Esophagus squamous epithelium (tissue), 5 donors: ENCODE results near the gene ANKRD34A. TPM values are rescaled to one million over a fixed set of nuclear protein-coding genes. Genes with fewer than 3 reads are reported as not detected.
A peak's percentile ranks its signal among the peaks of the same experiment; 100 is the strongest.

Experiments used
- DNase-seq: peaks from one replicate; lab custom pipeline; 2025; lab: John Stamatoyannopoulos, UW
- H3K27ac ChIP-seq, 4 donors: fragments of 200-600 bp; sonication (generic); one replicate each; pipeline ENCODE4 v1.5.1; 2016 to 2019; ENCODE audit warnings: mild to moderate bottlenecking in 1 of 4
- H3K27me3 ChIP-seq, 4 donors: fragments of 200-600 bp; sonication (generic); 1 replicate in 3 of 4; 2 replicates in 1 of 4; pipeline versions ENCODE4 v1.5.1 to v1.6.0; 2017 to 2021; ENCODE audit warnings: antibody characterized with exemption in 1 of 4
- H3K36me3 ChIP-seq, 3 donors: fragments of 200-600 bp; sonication (generic); one replicate each; pipeline ENCODE4 v1.5.1; 2016 to 2019
- H3K4me1 ChIP-seq, 3 donors: fragments of 200-600 bp; sonication (generic); one replicate each; pipeline ENCODE4 v1.5.1; 2017 to 2019
- H3K4me3 ChIP-seq, 4 donors: fragments of 200-600 bp; sonication (generic); 1 replicate in 3 of 4; 2 replicates in 1 of 4; pipeline ENCODE4 v1.5.1; 2016 to 2019; ENCODE audit warnings: mild to moderate bottlenecking in 2 of 4, moderate library complexity in 1 of 4
- H3K9me3 ChIP-seq, 3 donors: fragments of 200-600 bp; sonication (generic); one replicate each; pipeline ENCODE4 v1.5.1; 2016 to 2019
- POLR2A ChIP-seq, 4 donors: fragments of 450-650 bp; IDR thresholded peaks; one replicate each; pipeline ENCODE4 v1.6.1; 2017; ENCODE audit warnings: antibody characterized with exemption in 4 of 4, mild to moderate bottlenecking in 4 of 4, moderate library complexity in 3 of 4
- WGBS, 2 donors: methylation state at CpG; one replicate each; pipeline ENCODE4 v1.1.5; 2018; 5-methylcytosine and 5-hydroxymethylcytosine counted together
- intact Hi-C: fragments of 100-400 bp; cut with DNase I; formaldehyde crosslinking; loops from one replicate; pipeline ENCODE4 v1.15.0; 2022
- total RNA-seq, 4 donors: library from RNA; depleted of rRNA; stranded (reverse); fragments of >200 nt; gene quantifications; one replicate each; pipeline ENCODE4 v1.1.0, GENCODE V29; 2016
- TF ChIP-seq, protein P1 (sequence below), 6 experiments: fragments of 450-650 bp in 4 of 6; fragments of 200-600 bp in 2 of 6; sonication (generic) in 2 of 6; IDR thresholded peaks; one replicate each; pipeline ENCODE4 v1.5.1; 2016 to 2019; ENCODE audit warnings: antibody characterized with exemption in 6 of 6, mild to moderate bottlenecking in 4 of 6, moderate library complexity in 4 of 6
- donor health status: DM: yes; HTN: yes; CAD: no.

The ANKRD34A gene
- total RNA-seq, result under 1 TPM; 0.04 to 0.67 (median 0.30) TPM

DNA sequence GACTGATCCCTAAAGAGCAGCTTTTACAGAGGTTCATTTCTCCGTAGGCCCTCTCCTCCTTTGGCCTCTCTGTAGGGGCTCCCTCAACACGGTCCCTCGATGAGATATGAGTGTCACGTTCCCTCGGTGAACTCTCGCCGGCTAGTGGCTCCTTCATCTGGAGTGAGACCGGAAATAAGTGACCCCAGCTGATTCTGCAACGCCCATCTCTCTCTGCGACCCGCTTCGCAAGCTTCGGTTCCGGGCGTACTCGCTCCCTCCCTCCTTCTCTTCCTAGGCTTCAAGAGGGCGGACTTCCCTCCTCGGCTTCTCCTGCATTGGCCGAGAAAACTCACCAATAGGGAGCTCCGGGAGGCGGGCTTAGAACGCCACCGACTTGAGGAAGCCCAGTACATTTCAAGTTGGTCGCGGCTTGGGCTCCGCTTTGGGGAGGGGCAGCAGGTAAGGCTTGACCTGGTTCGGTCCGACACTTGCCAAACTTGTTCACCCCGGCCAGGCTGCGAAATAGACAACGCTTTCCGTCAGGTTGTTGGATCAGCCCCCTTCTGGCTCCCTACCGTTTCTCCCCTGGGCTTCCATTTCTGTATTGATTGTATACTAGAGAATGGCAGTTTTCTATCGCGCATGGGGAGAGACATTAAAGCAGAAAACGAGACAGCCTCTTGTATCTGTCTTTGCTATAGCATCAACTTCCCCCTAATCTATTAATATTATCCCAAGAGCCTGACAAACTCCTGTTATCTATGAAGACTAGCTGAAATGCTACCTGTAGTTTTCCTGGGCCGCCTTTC lies at the start of gene ANKRD34A, which contains the start of gene POLR3GL:
Gene ANKRD34A (minus strand): TSS at position 248 of the 791 bp plus-strand sequence. CDS start 2,816 bp downstream, outside the sequence.
Gene POLR3GL (plus strand): TSS at position 363 of the 791 bp plus-strand sequence. CDS start 10,176 bp downstream, outside the sequence.
- TF ChIP-seq POLR2A (IDR thresholded peaks at IDR 0.05), result peak in 3 of 4 donors; percentile 87 to 98 (median 92)
- TF ChIP-seq, protein P1, sequence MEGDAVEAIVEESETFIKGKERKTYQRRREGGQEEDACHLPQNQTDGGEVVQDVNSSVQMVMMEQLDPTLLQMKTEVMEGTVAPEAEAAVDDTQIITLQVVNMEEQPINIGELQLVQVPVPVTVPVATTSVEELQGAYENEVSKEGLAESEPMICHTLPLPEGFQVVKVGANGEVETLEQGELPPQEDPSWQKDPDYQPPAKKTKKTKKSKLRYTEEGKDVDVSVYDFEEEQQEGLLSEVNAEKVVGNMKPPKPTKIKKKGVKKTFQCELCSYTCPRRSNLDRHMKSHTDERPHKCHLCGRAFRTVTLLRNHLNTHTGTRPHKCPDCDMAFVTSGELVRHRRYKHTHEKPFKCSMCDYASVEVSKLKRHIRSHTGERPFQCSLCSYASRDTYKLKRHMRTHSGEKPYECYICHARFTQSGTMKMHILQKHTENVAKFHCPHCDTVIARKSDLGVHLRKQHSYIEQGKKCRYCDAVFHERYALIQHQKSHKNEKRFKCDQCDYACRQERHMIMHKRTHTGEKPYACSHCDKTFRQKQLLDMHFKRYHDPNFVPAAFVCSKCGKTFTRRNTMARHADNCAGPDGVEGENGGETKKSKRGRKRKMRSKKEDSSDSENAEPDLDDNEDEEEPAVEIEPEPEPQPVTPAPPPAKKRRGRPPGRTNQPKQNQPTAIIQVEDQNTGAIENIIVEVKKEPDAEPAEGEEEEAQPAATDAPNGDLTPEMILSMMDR (IDR thresholded peaks at IDR 0.05), result no peak
- intact Hi-C loops, result loop anchor here (5.0 kb wide), 1 partner anchor 47 kb away; the partner anchor contains the start of gene PEX11B
- peak; percentile 80 for DNase-seq
- WGBS, 2 donors, result 2% methylated on average over 26 to 29 of the region's 37 CpGs
- Histone ChIP-seq H3K4me3 (peak within 1 kb of the TSS; percentile 51 to 78 (median 65)), H3K4me1 (peaks cover 30 to 65% (median 34%) of the 10 kb centered on the region in 3 donors), H3K27me3 (peaks cover 0 to 10% (median 0%) of the 10 kb centered on the region in 4 donors), H3K9me3 (no peaks in the 10 kb centered on the region), H3K36me3 (no peaks in the 10 kb centered on the region), H3K27ac (peak within 1 kb of the TSS; percentile 86 to 96 (median 90))

DNA sequence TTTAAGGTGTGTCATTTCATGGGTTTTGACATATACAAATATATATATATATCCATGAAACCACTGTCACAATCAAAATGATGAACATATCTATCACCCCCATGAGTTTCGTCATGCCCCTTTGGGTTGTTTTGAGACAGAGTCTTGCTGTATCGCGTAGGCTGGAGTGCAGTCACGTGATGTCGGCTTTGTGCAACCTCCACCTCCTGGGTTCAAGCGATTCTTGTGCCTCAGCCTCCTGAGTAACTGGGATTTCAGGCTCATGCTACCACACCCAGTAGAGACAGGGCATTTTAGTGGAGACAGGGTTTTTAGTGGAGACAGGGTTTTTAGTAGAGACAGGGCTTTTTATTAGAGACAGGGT lies 49.2 kb upstream of the ANKRD34A start:
- Histone ChIP-seq H3K4me1 (peaks cover 0 to 24% (median 7%) of the 10 kb centered on the region in 3 donors), H3K9me3 (no peaks in the 10 kb centered on the region), H3K4me3 (no peak overlapping the region), H3K36me3 (no peaks in the 10 kb centered on the region), H3K27me3 (peaks cover 0 to 13% (median 0%) of the 10 kb centered on the region in 4 donors), H3K27ac (no peak overlapping the region)
- TF ChIP-seq, protein P1 (IDR thresholded peaks at IDR 0.05), result no peak
- no peak for TF ChIP-seq POLR2A (IDR thresholded peaks at IDR 0.05)
- no peak for DNase-seq
- intact Hi-C loops, result loop anchor here (5.0 kb wide), 1 partner anchor 166 kb away; the partner anchor contains the start of gene NUDT17
- 43 to 70% methylated on average over 1 to 5 of the region's 6 CpGs for WGBS, 2 donors

DNA sequence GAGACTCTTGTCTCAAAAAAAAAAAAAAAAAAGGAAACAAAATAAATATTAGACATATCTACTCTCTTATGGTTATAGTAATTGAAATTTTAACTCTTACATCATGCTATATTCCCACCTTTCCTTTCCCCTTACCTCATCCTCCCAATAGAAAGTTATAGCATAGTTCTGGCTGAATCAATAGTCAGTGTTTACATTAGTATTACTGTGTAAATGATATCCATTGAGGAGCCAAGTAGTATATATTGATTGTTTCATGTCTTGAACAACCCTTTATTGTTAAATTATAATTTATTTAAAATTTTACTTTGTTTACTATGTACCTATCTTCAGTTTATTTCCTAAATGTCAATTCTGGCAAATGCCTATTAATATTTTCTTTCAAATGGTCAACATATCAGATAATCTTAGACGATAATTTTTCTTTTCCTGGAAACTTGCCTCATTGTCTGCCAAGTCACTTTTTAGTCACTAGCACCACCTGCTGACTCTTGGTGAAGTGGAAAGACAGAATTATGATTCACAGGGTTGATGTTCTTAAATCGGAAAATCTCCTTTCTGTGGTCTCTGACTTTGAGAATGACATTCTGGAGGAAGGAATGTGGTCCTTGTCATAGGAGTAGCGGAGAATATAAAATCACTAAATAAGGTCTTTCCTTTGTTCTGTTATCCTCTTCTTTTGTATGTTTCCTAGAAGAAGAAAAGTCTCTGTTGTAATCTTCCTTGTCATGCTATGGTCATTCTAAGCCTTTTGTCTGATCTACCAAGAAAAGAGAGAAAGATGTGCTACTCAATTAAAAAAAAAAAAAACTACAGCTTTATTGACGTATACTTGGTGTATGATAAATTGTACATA lies 48.6 kb upstream of the ANKRD34A start:
- intact Hi-C loops, result loop anchor here (5.0 kb wide), 1 partner anchor 166 kb away; the partner anchor contains the start of gene NUDT17
- DNase-seq, result no peak
- Histone ChIP-seq H3K27me3 (peaks cover 0 to 7% (median 0%) of the 10 kb centered on the region in 4 donors), H3K4me3 (no peak overlapping the region), H3K9me3 (no peaks in the 10 kb centered on the region), H3K27ac (no peak overlapping the region), H3K4me1 (peaks cover 0 to 27% (median 7%) of the 10 kb centered on the region in 3 donors), H3K36me3 (no peaks in the 10 kb centered on the region)
- 1 to 9% methylated on average over 4 of the region's 4 CpGs for WGBS, 2 donors
- no peak for TF ChIP-seq POLR2A (IDR thresholded peaks at IDR 0.05)
- TF ChIP-seq, protein P1 (IDR thresholded peaks at IDR 0.05), result peak; percentile 46 to 82 (median 65)

DNA sequence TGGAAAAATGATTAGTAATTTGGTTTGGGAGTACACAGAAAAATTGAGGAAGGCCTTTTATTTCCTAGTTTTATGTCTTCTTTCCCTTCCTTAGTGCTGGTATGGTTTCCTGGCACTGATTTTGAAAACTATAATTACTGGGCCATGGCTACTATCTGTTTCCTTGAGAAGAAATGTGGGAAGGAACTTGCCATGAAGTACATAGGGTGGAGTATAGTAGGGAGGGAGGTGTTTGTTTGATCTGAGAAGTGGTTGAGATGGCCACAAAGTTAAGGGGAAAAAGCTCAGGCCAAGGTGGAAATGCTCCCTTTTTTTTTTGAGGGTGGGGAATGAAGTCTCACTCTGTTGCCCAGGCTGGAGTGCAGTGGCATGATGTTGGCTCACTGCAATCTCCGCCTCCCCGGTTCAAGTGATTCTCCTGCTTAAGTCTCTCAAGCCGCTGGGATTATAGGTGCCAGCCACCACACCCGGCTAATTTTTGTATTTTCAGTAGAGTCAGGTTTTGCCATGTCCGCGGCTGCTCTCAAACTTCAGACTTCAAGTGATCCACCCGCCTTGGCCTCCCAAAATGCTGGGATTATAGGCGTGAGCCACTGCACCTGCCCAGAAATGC lies 45.9 kb upstream of the ANKRD34A start:
- intact Hi-C loops, result loop anchor here (5.0 kb wide), 1 partner anchor 163 kb away; the partner anchor contains the start of gene NUDT17
- Histone ChIP-seq H3K36me3 (no peaks in the 10 kb centered on the region), H3K27me3 (no peaks in the 10 kb centered on the region), H3K9me3 (no peaks in the 10 kb centered on the region), H3K4me1 (peaks cover 10 to 52% (median 11%) of the 10 kb centered on the region in 3 donors), H3K27ac (peak overlapping the region; percentile 28 to 69 (median 51)), H3K4me3 (no peak overlapping the region)
- TF ChIP-seq POLR2A (IDR thresholded peaks at IDR 0.05), result no peak
- TF ChIP-seq, protein P1 (IDR thresholded peaks at IDR 0.05), result no peak
- DNase-seq, result no peak
- WGBS, 2 donors, result 47 to 89% methylated on average over 6 to 7 of the region's 8 CpGs
